SU-DHL-6 (cell line): ENCODE measurements around the gene WDR75.

ENCODE experiments used
- H2AFZ ChIP-seq: fragments of 200-600 bp; sonication (generic); 2 replicates; pipeline ENCODE4 v1.6.1; 2014; ENCODE audit warnings: low read depth, mild to moderate bottlenecking, moderate library complexity, mixed read lengths, antibody characterized with exemption, low read length; ENCODE audit not compliant: severe bottlenecking
- H3F3A ChIP-seq: fragments of 200-600 bp; shearing (Covaris generic); 2 replicates; pipeline ENCODE4 v1.6.0; 2016; ENCODE audit warnings: antibody characterized with exemption, mild to moderate bottlenecking; ENCODE audit not compliant: insufficient read depth
- H3K27ac ChIP-seq: fragments of 200-600 bp; sonication (generic); 2 replicates; pipeline ENCODE4 v1.5.1; 2016; ENCODE audit warnings: low read depth, mild to moderate bottlenecking, low read length, moderate library complexity, mixed read lengths
- H3K27me3 ChIP-seq: fragments of 200-600 bp; sonication (generic), shearing (Covaris generic); 2 replicates; pipeline ENCODE4 v1.6.0; 2014; ENCODE audit warnings: mild to moderate bottlenecking, low read length
- H3K36me3 ChIP-seq: fragments of 200-600 bp; sonication (generic); 2 replicates; pipeline ENCODE4 v1.6.1; 2014; ENCODE audit warnings: mild to moderate bottlenecking, low read length, mixed read lengths
- H3K4me2 ChIP-seq: fragments of 300-600, 200-600 bp; shearing (Covaris generic), sonication (generic); 2 replicates; pipeline ENCODE4 v1.6.0; 2014; ENCODE audit warnings: low read length, low read depth, mild to moderate bottlenecking; ENCODE audit not compliant: poor library complexity, severe bottlenecking
- H3K4me3 ChIP-seq: fragments of 200-600 bp; sonication (generic); 2 replicates; pipeline ENCODE4 v1.5.1; 2014; ENCODE audit warnings: antibody characterized with exemption, low read length, mild to moderate bottlenecking, mixed read lengths; ENCODE audit not compliant: insufficient read depth, poor library complexity, severe bottlenecking
- H3K79me2 ChIP-seq: fragments of 200-600 bp; sonication (generic); 2 replicates; pipeline ENCODE4 v1.6.1; 2014; ENCODE audit warnings: mild to moderate bottlenecking, low read length, moderate library complexity; ENCODE audit not compliant: insufficient read depth
- H3K9ac ChIP-seq: fragments of 200-600 bp; sonication (generic); 2 replicates; pipeline ENCODE4 v1.7.0; 2014; ENCODE audit warnings: mild to moderate bottlenecking, low read length
- H3K9me2 ChIP-seq: fragments of 200-600 bp; sonication (generic); replicated peaks from 2 replicates; pipeline ENCODE4 v1.6.1; 2014; ENCODE audit warnings: low read length; ENCODE audit not compliant: insufficient read depth
- H3K9me3 ChIP-seq: fragments of 200-600 bp; sonication (generic); 2 replicates; pipeline ENCODE4 v1.6.1; 2014; ENCODE audit warnings: low read length, mixed read lengths; ENCODE audit not compliant: insufficient read depth
- H4K20me1 ChIP-seq: fragments of 200-600 bp; sonication (generic); 2 replicates; pipeline ENCODE4 v1.6.1; 2014; ENCODE audit warnings: low read depth, mild to moderate bottlenecking, antibody characterized with exemption, low read length, moderate library complexity, mixed read lengths
- EZH2phosphoT487 ChIP-seq: fragments of 200-600 bp; sonication (generic), shearing (Covaris generic); conservative IDR thresholded peaks from 2 replicates; pipeline ENCODE4 v1.6.1; 2018; ENCODE audit warnings: mild to moderate bottlenecking, antibody characterized with exemption, low read length, moderate library complexity, mixed read lengths
- TF ChIP-seq, protein P1 (sequence below): fragments of 200-600 bp; sonication (generic); IDR thresholded peaks from one replicate; pipeline ENCODE4 v1.5.1; 2017; ENCODE audit warnings: antibody characterized with exemption, mild to moderate bottlenecking, low read length, moderate library complexity; ENCODE audit not compliant: insufficient read depth, poor library complexity, severe bottlenecking

WDR75 gene

DNA sequence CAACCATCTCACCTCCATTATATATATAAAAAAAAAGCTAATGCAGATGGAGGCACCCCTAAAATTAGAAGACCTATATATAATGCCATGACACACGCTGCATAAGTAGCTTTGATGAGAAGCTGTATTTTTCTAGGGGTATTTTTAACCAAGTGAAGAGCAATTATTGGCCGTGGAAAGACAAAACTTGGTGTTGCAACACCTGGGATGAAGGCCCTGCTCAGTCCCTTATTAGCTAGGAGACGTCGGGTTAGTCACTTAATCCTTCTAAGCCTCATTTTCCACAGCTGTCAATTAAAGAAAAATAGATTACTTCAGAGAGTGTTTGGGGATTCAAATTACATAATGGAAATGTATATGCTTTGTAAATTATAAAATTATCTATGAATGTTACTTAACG, 63.0 kb downstream of the WDR75 start:
- Histone ChIP-seq H3K9me3 (no peaks in the 10 kb centered on the region), H3K9me2 (no peaks in the 10 kb centered on the region), H3K79me2 (no peaks in the 10 kb centered on the region), H2AFZ (no peak overlapping the region), H3K4me3 (no peak overlapping the region), H4K20me1 (no peaks in the 10 kb centered on the region), H3F3A (no peaks in the 10 kb centered on the region), H3K36me3 (no peaks in the 10 kb centered on the region), H3K9ac (no peak overlapping the region), H3K4me2 (no peak overlapping the region), H3K27me3 (no peaks in the 10 kb centered on the region; the same call in 1 of the 2 replicates), H3K27ac (no peak overlapping the region)
- TF ChIP-seq, protein P1, sequence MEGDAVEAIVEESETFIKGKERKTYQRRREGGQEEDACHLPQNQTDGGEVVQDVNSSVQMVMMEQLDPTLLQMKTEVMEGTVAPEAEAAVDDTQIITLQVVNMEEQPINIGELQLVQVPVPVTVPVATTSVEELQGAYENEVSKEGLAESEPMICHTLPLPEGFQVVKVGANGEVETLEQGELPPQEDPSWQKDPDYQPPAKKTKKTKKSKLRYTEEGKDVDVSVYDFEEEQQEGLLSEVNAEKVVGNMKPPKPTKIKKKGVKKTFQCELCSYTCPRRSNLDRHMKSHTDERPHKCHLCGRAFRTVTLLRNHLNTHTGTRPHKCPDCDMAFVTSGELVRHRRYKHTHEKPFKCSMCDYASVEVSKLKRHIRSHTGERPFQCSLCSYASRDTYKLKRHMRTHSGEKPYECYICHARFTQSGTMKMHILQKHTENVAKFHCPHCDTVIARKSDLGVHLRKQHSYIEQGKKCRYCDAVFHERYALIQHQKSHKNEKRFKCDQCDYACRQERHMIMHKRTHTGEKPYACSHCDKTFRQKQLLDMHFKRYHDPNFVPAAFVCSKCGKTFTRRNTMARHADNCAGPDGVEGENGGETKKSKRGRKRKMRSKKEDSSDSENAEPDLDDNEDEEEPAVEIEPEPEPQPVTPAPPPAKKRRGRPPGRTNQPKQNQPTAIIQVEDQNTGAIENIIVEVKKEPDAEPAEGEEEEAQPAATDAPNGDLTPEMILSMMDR: no peak

DNA sequence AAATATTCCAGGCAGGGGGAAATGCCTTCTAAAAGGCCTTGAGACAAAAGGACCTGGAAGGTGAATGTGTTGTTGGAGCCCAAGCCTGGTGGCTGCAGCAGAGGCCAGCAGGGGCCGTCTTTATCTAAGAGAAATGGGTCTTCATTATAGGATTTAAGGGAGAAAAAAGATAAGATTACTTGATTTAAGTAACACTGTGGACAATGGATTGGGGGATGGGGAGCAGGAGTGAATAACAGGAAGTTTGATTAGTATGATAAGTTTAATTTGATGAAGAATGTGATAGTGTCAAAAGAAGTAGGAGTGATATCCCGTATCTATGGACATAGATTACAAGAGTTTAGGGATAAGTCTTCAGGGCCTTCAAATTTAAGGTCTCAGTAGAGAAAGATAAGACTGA, 64.2 kb downstream of the WDR75 start:
- Histone ChIP-seq H3K9ac (no peak overlapping the region), H2AFZ (no peak overlapping the region)
- TF ChIP-seq, protein P1: no peak
- TF ChIP-seq EZH2phosphoT487: no peak

DNA sequence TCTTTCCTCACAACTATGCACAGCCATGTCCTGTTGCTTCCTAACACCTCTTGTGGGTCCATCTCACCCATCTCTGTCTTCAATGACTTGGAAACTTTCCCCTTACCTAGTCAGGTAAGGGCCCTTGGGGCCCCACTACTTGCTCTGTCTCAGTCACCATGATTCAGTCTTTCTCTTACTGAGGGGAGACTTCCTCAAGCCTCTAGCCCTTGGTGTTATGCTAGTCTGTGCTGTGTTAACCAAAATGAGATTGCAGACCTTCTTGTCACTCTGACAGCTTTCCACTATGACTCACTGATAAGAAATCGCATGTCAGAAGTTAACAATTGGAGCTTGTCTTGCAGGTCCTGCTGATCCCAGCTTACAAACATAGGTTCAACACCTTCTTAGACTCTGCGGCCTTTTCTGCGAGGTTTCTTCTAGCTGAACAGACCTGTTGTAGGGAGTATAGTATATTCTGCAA, 65.3 kb downstream of the WDR75 start:
- Histone ChIP-seq H3K9me2 (no peaks in the 10 kb centered on the region), H3K27ac (no peak overlapping the region), H3K36me3 (no peaks in the 10 kb centered on the region), H3F3A (no peaks in the 10 kb centered on the region), H3K4me3 (no peak overlapping the region), H3K79me2 (no peaks in the 10 kb centered on the region), H3K27me3 (no peaks in the 10 kb centered on the region), H3K4me2 (no peak overlapping the region), H4K20me1 (no peaks in the 10 kb centered on the region), H2AFZ (no peak overlapping the region), H3K9ac (no peak overlapping the region), H3K9me3 (no peaks in the 10 kb centered on the region)
- no peak for TF ChIP-seq EZH2phosphoT487
- TF ChIP-seq, protein P1: no peak

More for the DNA sequence above, 64.2 kb downstream of the WDR75 start:
- Histone ChIP-seq H3K27ac (no peak overlapping the region), H3K36me3 (no peaks in the 10 kb centered on the region), H3K4me2 (no peak overlapping the region), H4K20me1 (no peaks in the 10 kb centered on the region), H3K4me3 (no peak overlapping the region), H3K79me2 (no peaks in the 10 kb centered on the region), H3K9me3 (no peaks in the 10 kb centered on the region), H3K27me3 (no peaks in the 10 kb centered on the region; the same call in 1 of the 2 replicates), H3F3A (no peaks in the 10 kb centered on the region), H3K9me2 (no peaks in the 10 kb centered on the region)
